Measurements from ENCODE around the gene MST1.

The MST1 gene

GRCh38 chr3:49717959-49718857 is 28.9 kb upstream of the MST1 start:
- H2BK120ac ChIP-seq (ENCODE audit: low read depth, low read length): peak overlapping the region; percentile 76
- no peak overlapping the region for H2AFZ ChIP-seq (ENCODE audit: low read length)
- peak overlapping the region; percentile 75 for H2BK15ac ChIP-seq (ENCODE audit: low read length)
- peak overlapping the region; percentile 84 for H2BK12ac ChIP-seq (ENCODE audit: low read length)
- peaks cover 8 to 13% of the 10 kb centered on the region in 2 donors for H3K4me1 ChIP-seq (ENCODE audit: control insufficient read depth in 2 of 2, insufficient read depth in 1 of 2, low read depth in 1 of 2, low read length in 2 of 2)
- peak overlapping the region; percentile 100 for H3K4me2 ChIP-seq (ENCODE audit: insufficient read depth, low read length, poor library complexity, severe bottlenecking)
- H3K4ac ChIP-seq (ENCODE audit: low read length): peak overlapping the region; percentile 66
- peak overlapping the region; percentile 13 for H2BK5ac ChIP-seq (ENCODE audit: low read length)
- H3K18ac ChIP-seq (ENCODE audit: low read length): peak overlapping the region; percentile 97
- H3K9ac ChIP-seq (ENCODE audit: low read depth, low read length, poor library complexity): peak overlapping the region; percentile 81
- H3K27me3 ChIP-seq (ENCODE audit: control insufficient read depth in 3 of 3, insufficient read depth in 3 of 3, low read depth in 1 of 3, low read length in 3 of 3): no peaks in the 10 kb centered on the region
- no CpG with 5 or more reads among the region's 75 CpGs for WGBS, 2 donors (ENCODE audit: extremely low coverage in 2 of 2, insufficient read length in 2 of 2, insufficient replicate concordance in 1 of 2)
- H3K9me3 ChIP-seq (replicated peaks in 1 of 2; ENCODE audit: control insufficient read depth in 2 of 2, insufficient read depth in 1 of 2, low read depth in 1 of 2, low read length in 2 of 2): peaks cover 0 to 3% of the 10 kb centered on the region in 2 donors
- no peak for DNase-seq (ENCODE audit: low spot score)
- H3K23ac ChIP-seq (ENCODE audit: low read depth, low read length, poor library complexity): peak overlapping the region; percentile 100
- H4K8ac ChIP-seq (ENCODE audit: low read depth, low read length): peak overlapping the region; percentile 9
- H3K14ac ChIP-seq (ENCODE audit: low read length): peak overlapping the region; percentile 98
- no peak overlapping the region for H3K27ac ChIP-seq (replicated peaks; ENCODE audit: low read length)
- peak overlapping the region; percentile 95 for H2AK5ac ChIP-seq (ENCODE audit: low read depth, low read length)
- peaks cover 23% of the 10 kb centered on the region for H3K79me1 ChIP-seq (ENCODE audit: low read depth, low read length)
- H3K36me3 ChIP-seq (replicated peaks in 1 of 2; ENCODE audit: control insufficient read depth in 2 of 2, insufficient read depth in 2 of 2, low read length in 2 of 2): peaks cover 33 to 70% of the 10 kb centered on the region in 2 donors
- H4K91ac ChIP-seq (ENCODE audit: low read depth, low read length, poor library complexity): no peak overlapping the region
- H3K4me3 ChIP-seq (ENCODE audit: low read length in 2 of 2): no peak overlapping the region

DNA sequence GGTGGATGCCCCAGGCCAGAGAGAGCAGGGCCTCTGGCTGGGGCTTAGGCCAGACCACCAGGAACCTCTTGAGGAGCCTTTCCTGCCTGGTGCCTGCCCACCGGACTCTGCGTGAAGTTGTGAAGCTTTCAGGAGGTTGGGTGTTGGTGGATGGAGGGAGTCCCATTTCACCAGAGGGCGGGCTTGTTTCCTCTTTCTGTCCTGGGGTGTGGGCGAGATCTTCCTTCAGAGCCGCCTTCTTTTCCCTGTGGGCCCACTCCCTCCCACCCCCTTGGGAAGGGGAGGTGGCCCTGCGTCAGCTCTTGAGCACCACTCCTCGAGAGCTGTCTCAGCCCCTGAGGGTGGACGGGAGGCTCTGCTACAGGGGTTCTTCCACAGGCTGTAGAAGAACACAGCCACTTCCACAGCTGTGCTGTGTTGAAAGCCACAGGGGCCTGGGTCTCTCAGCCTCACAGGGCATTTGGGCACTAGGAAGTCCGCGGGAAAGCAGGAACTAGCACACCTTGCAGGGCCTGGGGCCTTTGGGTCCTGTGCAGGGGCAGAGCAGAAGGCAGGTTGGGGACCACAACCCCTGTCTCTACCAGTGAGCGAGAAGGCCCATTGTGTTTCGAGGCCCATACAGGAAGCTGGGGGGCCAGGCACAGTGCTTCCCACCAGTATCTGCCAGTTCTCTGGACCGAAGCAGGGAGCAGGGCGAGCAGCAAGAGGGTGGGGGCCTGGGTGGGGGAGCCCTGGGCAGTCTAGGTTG is 28.1 kb upstream of the MST1 start:
- Histone ChIP-seq H3K27me3 (ENCODE audit: control insufficient read depth in 3 of 3, insufficient read depth in 3 of 3, low read depth in 1 of 3, low read length in 3 of 3) (no peaks in the 10 kb centered on the region), H3K4me2 (ENCODE audit: insufficient read depth, low read length, poor library complexity, severe bottlenecking) (no peak overlapping the region), H4K91ac (ENCODE audit: low read depth, low read length, poor library complexity) (no peak overlapping the region), H3K27ac (replicated peaks; ENCODE audit: low read length) (no peak overlapping the region), H3K23ac (ENCODE audit: low read depth, low read length, poor library complexity) (no peak overlapping the region), H3K9me3 (replicated peaks in 1 of 2; ENCODE audit: control insufficient read depth in 2 of 2, insufficient read depth in 1 of 2, low read depth in 1 of 2, low read length in 2 of 2) (peaks cover 0 to 3% of the 10 kb centered on the region in 2 donors), H2BK15ac (ENCODE audit: low read length) (no peak overlapping the region), H3K9ac (ENCODE audit: low read depth, low read length, poor library complexity) (peak overlapping the region; percentile 44), H2AFZ (ENCODE audit: low read length) (no peak overlapping the region), H3K4me3 (ENCODE audit: low read length in 2 of 2) (no peak overlapping the region), H2BK12ac (ENCODE audit: low read length) (no peak overlapping the region), H3K18ac (ENCODE audit: low read length) (no peak overlapping the region), H3K4ac (ENCODE audit: low read length) (no peak overlapping the region), H2BK5ac (ENCODE audit: low read length) (no peak overlapping the region), H2BK120ac (ENCODE audit: low read depth, low read length) (no peak overlapping the region), H3K79me1 (ENCODE audit: low read depth, low read length) (peaks cover 17% of the 10 kb centered on the region), H3K4me1 (ENCODE audit: control insufficient read depth in 2 of 2, insufficient read depth in 1 of 2, low read depth in 1 of 2, low read length in 2 of 2) (peaks cover under 1 to 7% of the 10 kb centered on the region in 2 donors), H3K14ac (ENCODE audit: low read length) (no peak overlapping the region), H2AK5ac (ENCODE audit: low read depth, low read length) (peak overlapping the region; percentile 28), H4K8ac (ENCODE audit: low read depth, low read length) (no peak overlapping the region), H3K36me3 (replicated peaks in 1 of 2; ENCODE audit: control insufficient read depth in 2 of 2, insufficient read depth in 2 of 2, low read length in 2 of 2) (peaks cover 28 to 64% of the 10 kb centered on the region in 2 donors)
- DNase-seq (ENCODE audit: low spot score): no peak
- WGBS, 2 donors (ENCODE audit: extremely low coverage in 2 of 2, insufficient read length in 2 of 2, insufficient replicate concordance in 1 of 2): no CpG with 5 or more reads among the region's 14 CpGs

- Histone ChIP-seq H3K9me3 (replicated peaks in 1 of 2; ENCODE audit: control insufficient read depth in 2 of 2, insufficient read depth in 1 of 2, low read depth in 1 of 2, low read length in 2 of 2) (peaks cover 0 to 3% of the 10 kb centered on the region in 2 donors), H4K91ac (ENCODE audit: low read depth, low read length, poor library complexity) (no peak overlapping the region), H4K8ac (ENCODE audit: low read depth, low read length) (no peak overlapping the region), H3K79me1 (ENCODE audit: low read depth, low read length) (peaks cover 11% of the 10 kb centered on the region), H3K23ac (ENCODE audit: low read depth, low read length, poor library complexity) (no peak overlapping the region), H2AFZ (ENCODE audit: low read length) (no peak overlapping the region), H3K27ac (replicated peaks; ENCODE audit: low read length) (no peak overlapping the region), H3K18ac (ENCODE audit: low read length) (no peak overlapping the region), H2BK15ac (ENCODE audit: low read length) (no peak overlapping the region), H3K36me3 (replicated peaks in 1 of 2; ENCODE audit: control insufficient read depth in 2 of 2, insufficient read depth in 2 of 2, low read length in 2 of 2) (peaks cover 22 to 57% of the 10 kb centered on the region in 2 donors), H2BK120ac (ENCODE audit: low read depth, low read length) (no peak overlapping the region), H3K9ac (ENCODE audit: low read depth, low read length, poor library complexity) (peak overlapping the region; percentile 44), H3K4me1 (ENCODE audit: control insufficient read depth in 2 of 2, insufficient read depth in 1 of 2, low read depth in 1 of 2, low read length in 2 of 2) (peaks cover 0 to 7% of the 10 kb centered on the region in 2 donors), H3K4me3 (ENCODE audit: low read length in 2 of 2) (no peak overlapping the region), H2AK5ac (ENCODE audit: low read depth, low read length) (peak overlapping the region; percentile 28), H3K4me2 (ENCODE audit: insufficient read depth, low read length, poor library complexity, severe bottlenecking) (no peak overlapping the region), H2BK12ac (ENCODE audit: low read length) (no peak overlapping the region), H3K4ac (ENCODE audit: low read length) (no peak overlapping the region), H3K27me3 (ENCODE audit: control insufficient read depth in 3 of 3, insufficient read depth in 3 of 3, low read depth in 1 of 3, low read length in 3 of 3) (no peaks in the 10 kb centered on the region), H2BK5ac (ENCODE audit: low read length) (no peak overlapping the region), H3K14ac (ENCODE audit: low read length) (no peak overlapping the region)
- DNase-seq (ENCODE audit: low spot score): no peak
- WGBS, 2 donors (ENCODE audit: extremely low coverage in 2 of 2, insufficient read length in 2 of 2, insufficient replicate concordance in 1 of 2): no CpG with 5 or more reads among the region's 16 CpGs
Observed at GRCh38 chr3:49716691-49717210, 27.5 kb upstream of the MST1 start.

Data from neuronal stem cell (in vitro differentiated cells).